Measurements from ENCODE around the gene IRAK2.
"Not testable (repeated sequence)": the region's sequence is repeated elsewhere in the genome, so short reads cannot be mapped to it uniquely, and the experiment has no call there.

IRAK2 gene

GRCh38 chr3:10154335-10155122, 10.2 kb upstream of the IRAK2 start:
- no peak for TF ChIP-seq ZFX (IDR thresholded peaks at IDR 0.05)

GRCh38 chr3:10155123-10155472, 9.6 kb upstream of the IRAK2 start:
- TF ChIP-seq CTCF (conservative IDR thresholded peaks at IDR 0.05) = no peak

More at GRCh38 chr3:10154335-10155122, 10.2 kb upstream of the IRAK2 start:
- H3K27ac ChIP-seq = no peak overlapping the region

GRCh38 chr3:10155658-10156057, 9.1 kb upstream of the IRAK2 start:
- no peak overlapping the region for H3K27ac ChIP-seq
- no peak for TF ChIP-seq CTCF (conservative IDR thresholded peaks at IDR 0.05)
- no peak for TF ChIP-seq ZFX (IDR thresholded peaks at IDR 0.05)

More at GRCh38 chr3:10155123-10155472, 9.6 kb upstream of the IRAK2 start:
- H3K27ac ChIP-seq = no peak overlapping the region

- TF ChIP-seq CTCF (conservative IDR thresholded peaks at IDR 0.05) (no peak), ZFX (IDR thresholded peaks at IDR 0.05) (no peak)
- no peak overlapping the region for H3K27ac ChIP-seq
These were observed 7.7 kb upstream of the IRAK2 start for GRCh38 chr3:10157031-10157430.

GRCh38 chr3:10158555-10158954, 6.2 kb upstream of the IRAK2 start:
- not testable (repeated sequence) for H3K27ac ChIP-seq

- H3K27ac ChIP-seq = no peak overlapping the region
- TF ChIP-seq ZFX (IDR thresholded peaks at IDR 0.05) = no peak
- no peak for TF ChIP-seq CTCF (conservative IDR thresholded peaks at IDR 0.05)
These were observed 4.4 kb upstream of the IRAK2 start for GRCh38 chr3:10160346-10160745.

GRCh38 chr3:10160925-10161324, 3.8 kb upstream of the IRAK2 start:
- H3K27ac ChIP-seq = no peak overlapping the region

GRCh38 chr3:10162185-10162584, 2.5 kb upstream of the IRAK2 start:
- H3K27ac ChIP-seq = no peak overlapping the region
- TF ChIP-seq CTCF (conservative IDR thresholded peaks at IDR 0.05) (no peak), ZFX (IDR thresholded peaks at IDR 0.05) (no peak)

More at GRCh38 chr3:10160925-10161324, 3.8 kb upstream of the IRAK2 start:
- TF ChIP-seq ZFX (IDR thresholded peaks at IDR 0.05) (no peak), CTCF (conservative IDR thresholded peaks at IDR 0.05) (no peak)

GRCh38 chr3:10164201-10164545, 546 bp upstream of the IRAK2 start:
- H3K27ac ChIP-seq = not testable (repeated sequence)
